B cell (primary cell): ENCODE measurements around the gene PPP1R10. TPM values are rescaled to one million over a fixed set of nuclear protein-coding genes. Genes with fewer than 3 reads are reported as not detected.

ENCODE experiments used
- ATAC-seq: fragments of 200-7000 bp; cut with Tn5 transposase; one replicate; pipeline ENCODE4 v1.10.0; 2021; ENCODE audit warnings: low read depth, mild to moderate bottlenecking, moderate number of reproducible peaks, moderate library complexity
- CTCF ChIA-PET: fragments of 350-600 bp; sonication (Branson Sonifier 250); formaldehyde crosslinking; loops from one replicate; lab custom pipeline; 2021; ENCODE audit warnings: antibody characterized with exemption, inconsistent platforms; lab: Charles Lee
- POLR2A ChIA-PET: fragments of 350-600 bp; sonication (Branson Sonifier 250); formaldehyde crosslinking; loops from one replicate; lab custom pipeline; 2021; ENCODE audit warnings: antibody characterized with exemption; lab: Charles Lee
- DNase-seq: peaks from one replicate; pipeline ENCODE4 v3.0.0; 2013
- H2AFZ ChIP-seq: 2 replicates; pipeline ENCODE4 v1.6.1; 2012; ENCODE audit warnings: mild to moderate bottlenecking, low read depth, low read length; ENCODE audit not compliant: insufficient read depth, poor library complexity, severe bottlenecking
- H3K27ac ChIP-seq, 2 donors: 1 replicate in 1 of 2; 2 replicates in 1 of 2; pipeline ENCODE4 v1.5.1; 2012 to 2013; ENCODE audit warnings: low read length in 2 of 2, mild to moderate bottlenecking in 2 of 2, moderate library complexity in 1 of 2
- H3K27me3 ChIP-seq, 4 experiments: fragments of 200-600 bp in 1 of 4; sonication (generic) in 1 of 4; replicated peaks in 1 of 4; 1 replicate in 2 of 4; 2 replicates in 2 of 4; pipeline versions ENCODE4 v1.6.1 to v1.7.0; 2013 to 2016; ENCODE audit warnings: low read length in 3 of 4, mild to moderate bottlenecking in 2 of 4, mixed read lengths in 1 of 4, moderate library complexity in 1 of 4; ENCODE audit not compliant: insufficient read depth in 4 of 4, control insufficient read depth in 3 of 4; ENCODE audit errors: control extremely low read depth in 1 of 4
- H3K36me3 ChIP-seq, 2 experiments: replicated peaks in 1 of 2; 1 replicate in 1 of 2; 2 replicates in 1 of 2; pipeline versions ENCODE4 v1.6.1 to v1.7.1; 2013; ENCODE audit warnings: low read length in 1 of 2; ENCODE audit not compliant: insufficient read depth in 2 of 2, control insufficient read depth in 1 of 2; ENCODE audit errors: control extremely low read depth in 1 of 2, extremely low read depth in 1 of 2
- H3K4me1 ChIP-seq, 2 donors: fragments of 200-600 bp in 1 of 2; sonication (generic) in 1 of 2; 1 replicate in 1 of 2; 2 replicates in 1 of 2; pipeline versions ENCODE4 v1.5.1 to v1.6.1; 2013 to 2017; ENCODE audit warnings: low read length in 2 of 2; ENCODE audit not compliant: control insufficient read depth in 2 of 2, insufficient read depth in 2 of 2
- H3K4me2 ChIP-seq: replicated peaks from 2 replicates; pipeline ENCODE3; 2012; ENCODE audit warnings: mild to moderate bottlenecking, low read depth, low read length; ENCODE audit not compliant: poor library complexity, severe bottlenecking
- H3K4me3 ChIP-seq, 5 experiments: fragments of 200-600 bp in 1 of 5; sonication (generic) in 1 of 5; 1 replicate in 3 of 5; 2 replicates in 2 of 5; pipeline versions ENCODE4 v1.5.1 to v1.7.0; 2011 to 2016; ENCODE audit warnings: low read length in 4 of 5, mild to moderate bottlenecking in 4 of 5, low read depth in 2 of 5, control low read depth in 1 of 5, moderate library complexity in 1 of 5; ENCODE audit not compliant: insufficient read depth in 1 of 5; ENCODE audit errors: control extremely low read depth in 1 of 5, extremely low read depth in 1 of 5
- H3K79me2 ChIP-seq: fragments of 200-600 bp; sonication (generic); one replicate; pipeline ENCODE4 v1.6.0; 2016; ENCODE audit warnings: low read length; ENCODE audit not compliant: control insufficient read depth, insufficient read depth
- H3K9ac ChIP-seq: fragments of 200-600 bp; sonication (generic); 2 replicates; pipeline ENCODE4 v1.6.1; 2017; ENCODE audit warnings: mild to moderate bottlenecking, low read length, moderate library complexity
- H3K9me3 ChIP-seq, 3 donors: one replicate each; pipeline versions ENCODE4 v1.6.1 to v1.7.1; 2013; ENCODE audit warnings: low read length in 2 of 3; ENCODE audit not compliant: control insufficient read depth in 2 of 3, insufficient read depth in 1 of 3; ENCODE audit errors: control extremely low read depth in 1 of 3
- H4K20me1 ChIP-seq: 2 replicates; pipeline ENCODE4 v1.6.0; 2012; ENCODE audit warnings: mild to moderate bottlenecking, low read length; ENCODE audit not compliant: insufficient read depth, control insufficient read depth, poor library complexity, severe bottlenecking
- H3K27ac Mint-ChIP-seq: one replicate; pipeline ENCODE4 v1.8.0; 2021; ENCODE audit warnings: mixed read lengths
- H3K27me3 Mint-ChIP-seq: one replicate; pipeline ENCODE4 v1.8.0; 2021; ENCODE audit warnings: mixed read lengths
- H3K4me1 Mint-ChIP-seq: one replicate; pipeline ENCODE4 v1.8.0; 2021; ENCODE audit warnings: mixed read lengths
- H3K4me3 Mint-ChIP-seq: one replicate; pipeline ENCODE4 v1.8.0; 2021; ENCODE audit warnings: mixed read lengths
- H3K9me3 Mint-ChIP-seq: one replicate; pipeline ENCODE4 v1.8.0; 2022; ENCODE audit warnings: mixed read lengths; ENCODE audit not compliant: insufficient read depth
- EZH2 ChIP-seq: IDR thresholded peaks from 2 replicates; pipeline ENCODE4 v1.6.1; 2012; ENCODE audit warnings: borderline replicate concordance, low read depth, mild to moderate bottlenecking, moderate library complexity, low read length; ENCODE audit not compliant: insufficient read depth, poor library complexity, severe bottlenecking
- WGBS: methylation state at CpG from one replicate; pipeline ENCODE4 v1.1.5; 2013; ENCODE audit warnings: missing lambda C conversion rate; ENCODE audit not compliant: insufficient coverage; 5-methylcytosine and 5-hydroxymethylcytosine counted together
- intact Hi-C: fragments of 100-400 bp; cut with micrococcal nuclease; formaldehyde crosslinking; loops from one replicate; pipeline ENCODE4 v1.10.0; 2022
- polyA plus RNA-seq: library from polyadenylated mRNA; depleted of rRNA; stranded (reverse); fragments of >200 nt; gene quantifications from 2 replicates; pipeline ENCODE4 v1.2.3, GENCODE V29; 2012
- total RNA-seq, 2 donors: library from RNA; stranded (reverse); fragments of 120-200 nt in 1 of 2; gene quantifications; 1 replicate in 1 of 2; 2 replicates in 1 of 2; pipeline versions ENCODE4 v1.2.3 to v1.2.4, GENCODE V29; 2013 to 2022
- TF ChIP-seq, protein P1 (sequence below): fragments of 200-600 bp; IDR thresholded peaks from one replicate; pipeline ENCODE4 v1.8.0; 2022; ENCODE audit warnings: antibody characterized with exemption, mild to moderate bottlenecking

PPP1R10 gene
- total and polyA plus RNA-seq, 2 donors (not counting 1 experiment from before 2014, with no cell fraction given), result 40.7 to 177 TPM

DNA sequence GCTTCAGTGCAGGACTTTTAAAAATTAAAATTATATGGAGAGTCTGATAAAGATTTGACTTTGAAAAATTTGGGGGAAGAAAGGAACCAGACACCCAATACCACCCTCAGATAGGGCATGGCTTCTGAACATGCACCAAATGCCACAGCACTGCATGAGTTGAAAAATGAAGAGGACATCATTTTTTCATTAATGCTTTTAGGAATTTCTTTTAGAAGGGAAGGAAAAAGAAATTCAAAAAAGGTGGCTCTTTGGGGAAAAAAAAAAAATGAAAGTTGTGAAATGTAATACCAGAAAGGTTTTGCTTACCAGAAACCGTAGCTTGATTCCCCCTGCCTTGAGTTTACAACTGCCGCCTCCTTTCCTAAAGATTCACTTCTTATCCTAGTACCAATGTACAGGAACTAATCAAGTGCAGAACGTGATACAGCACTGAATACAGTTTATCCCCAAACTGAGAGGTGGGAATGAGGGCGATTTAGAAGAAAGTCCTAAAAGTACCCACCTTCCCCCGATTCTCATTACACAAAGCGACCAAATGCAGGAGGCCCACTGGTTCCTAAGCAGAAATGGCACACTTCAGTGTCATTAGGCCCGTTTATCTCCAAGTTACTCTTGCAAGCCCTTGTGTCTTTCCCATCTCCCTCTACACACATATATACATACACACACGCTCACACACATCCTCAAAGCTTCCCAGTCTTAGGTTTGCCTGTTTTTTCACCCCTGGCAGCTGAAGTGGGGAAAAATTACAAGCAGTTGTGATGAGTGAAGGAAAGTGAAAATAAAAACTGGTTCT is 2.8 kb downstream of the PPP1R10 start:
- H3K4me1 Mint-ChIP-seq, result peaks cover 62% of the 10 kb centered on the region
- H3K27ac Mint-ChIP-seq, result peak overlapping the region; percentile 100
- Histone ChIP-seq H3K4me3 (peak overlapping the region; percentile 55 to 100 (median 93)), H3K27me3 (no peaks in the 10 kb centered on the region), H3K4me1 (peaks cover 43 to 44% of the 10 kb centered on the region in 2 donors), H3K36me3 (peaks cover 2 to 18% of the 10 kb centered on the region in 2 experiments), H3K79me2 (peaks cover 79% of the 10 kb centered on the region), H4K20me1 (peaks cover 6% of the 10 kb centered on the region), H3K4me2 (peak overlapping the region; percentile 82), H2AFZ (peak overlapping the region; percentile 40), H3K27ac (peak overlapping the region; percentile 99), H3K9ac (peak overlapping the region; percentile 100), H3K9me3 (no peaks in the 10 kb centered on the region)
- ChIA-PET POLR2A (interaction anchor here (0.6 to 4.0 kb wide), 29 partner anchors 12 to 1729 kb away, joined by 3 to 22 read pairs (median 5); partner anchors contain the start of genes ABCF1, ATAT1, C6orf136 and DHX16), CTCF (interaction anchor here (0.7 to 4.8 kb wide), 20 partner anchors 9 to 1038 kb away, joined by 3 to 41 read pairs (median 4); partner anchors contain the start of genes ABCF1, DHX16 and MDC1)
- no peak for DNase-seq
- H3K27me3 Mint-ChIP-seq, result no peaks in the 10 kb centered on the region
- 24% methylated on average over 3 of the region's 8 CpGs for WGBS
- peak overlapping the region; percentile 92 for H3K4me3 Mint-ChIP-seq
- no peak for TF ChIP-seq EZH2
- TF ChIP-seq, protein P1, sequence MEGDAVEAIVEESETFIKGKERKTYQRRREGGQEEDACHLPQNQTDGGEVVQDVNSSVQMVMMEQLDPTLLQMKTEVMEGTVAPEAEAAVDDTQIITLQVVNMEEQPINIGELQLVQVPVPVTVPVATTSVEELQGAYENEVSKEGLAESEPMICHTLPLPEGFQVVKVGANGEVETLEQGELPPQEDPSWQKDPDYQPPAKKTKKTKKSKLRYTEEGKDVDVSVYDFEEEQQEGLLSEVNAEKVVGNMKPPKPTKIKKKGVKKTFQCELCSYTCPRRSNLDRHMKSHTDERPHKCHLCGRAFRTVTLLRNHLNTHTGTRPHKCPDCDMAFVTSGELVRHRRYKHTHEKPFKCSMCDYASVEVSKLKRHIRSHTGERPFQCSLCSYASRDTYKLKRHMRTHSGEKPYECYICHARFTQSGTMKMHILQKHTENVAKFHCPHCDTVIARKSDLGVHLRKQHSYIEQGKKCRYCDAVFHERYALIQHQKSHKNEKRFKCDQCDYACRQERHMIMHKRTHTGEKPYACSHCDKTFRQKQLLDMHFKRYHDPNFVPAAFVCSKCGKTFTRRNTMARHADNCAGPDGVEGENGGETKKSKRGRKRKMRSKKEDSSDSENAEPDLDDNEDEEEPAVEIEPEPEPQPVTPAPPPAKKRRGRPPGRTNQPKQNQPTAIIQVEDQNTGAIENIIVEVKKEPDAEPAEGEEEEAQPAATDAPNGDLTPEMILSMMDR, result no peak
- intact Hi-C loops, result loop anchor here (2.0 to 10.0 kb wide), 3 partner anchors 17 to 741 kb away; partner anchors contain the start of gene HLA-B
- no peaks in the 10 kb centered on the region for H3K9me3 Mint-ChIP-seq
- no peak for ATAC-seq
